HS-27A (cell line): Measurements from ENCODE around the gene CALML3.
"Not testable (repeated sequence)": the region's sequence is repeated elsewhere in the genome, so short reads cannot be mapped to it uniquely, and the experiment has no call there.

ENCODE experiments used
- DNase-seq: peaks from one replicate; pipeline ENCODE4 v3.0.0-alpha.2; 2012; ENCODE audit warnings: low read depth, missing footprints

The CALML3 gene

DNA sequence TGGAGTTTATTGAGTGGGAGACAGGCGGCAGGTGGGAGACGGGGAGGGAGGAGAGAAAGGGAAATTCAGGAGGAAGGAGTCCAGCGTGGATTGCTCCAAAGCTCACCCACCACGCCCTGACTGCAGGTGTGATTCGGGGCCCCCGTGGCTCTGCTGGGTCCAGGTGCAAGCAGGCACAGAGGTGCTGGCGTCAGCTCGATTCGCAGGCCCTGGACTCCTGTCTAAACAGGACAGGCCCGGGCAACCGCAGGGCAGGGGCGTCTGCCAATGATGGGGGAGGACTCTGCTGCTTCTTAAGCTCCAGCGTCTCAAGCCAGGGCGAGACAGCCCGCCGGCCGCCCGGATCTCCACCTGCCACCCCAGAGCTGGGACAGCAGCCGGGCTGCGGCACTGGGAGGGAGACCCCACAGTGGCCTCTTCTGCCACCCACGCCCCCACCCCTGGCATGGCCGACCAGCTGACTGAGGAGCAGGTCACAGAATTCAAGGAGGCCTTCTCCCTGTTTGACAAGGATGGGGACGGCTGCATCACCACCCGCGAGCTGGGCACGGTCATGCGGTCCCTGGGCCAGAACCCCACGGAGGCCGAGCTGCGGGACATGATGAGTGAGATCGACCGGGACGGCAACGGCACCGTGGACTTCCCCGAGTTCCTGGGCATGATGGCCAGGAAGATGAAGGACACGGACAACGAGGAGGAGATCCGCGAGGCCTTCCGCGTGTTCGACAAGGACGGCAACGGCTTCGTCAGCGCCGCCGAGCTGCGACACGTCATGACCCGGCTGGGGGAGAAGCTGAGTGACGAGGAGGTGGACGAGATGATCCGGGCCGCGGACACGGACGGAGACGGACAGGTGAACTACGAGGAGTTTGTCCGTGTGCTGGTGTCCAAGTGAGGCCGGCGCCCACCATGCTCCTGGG lies at the start of gene CALML3:
Gene CALML3 (plus strand): TSS at position 321 of the 920 bp plus-strand sequence. CDS start 125 bp downstream, at position 446.
- DNase-seq = no peak

DNA sequence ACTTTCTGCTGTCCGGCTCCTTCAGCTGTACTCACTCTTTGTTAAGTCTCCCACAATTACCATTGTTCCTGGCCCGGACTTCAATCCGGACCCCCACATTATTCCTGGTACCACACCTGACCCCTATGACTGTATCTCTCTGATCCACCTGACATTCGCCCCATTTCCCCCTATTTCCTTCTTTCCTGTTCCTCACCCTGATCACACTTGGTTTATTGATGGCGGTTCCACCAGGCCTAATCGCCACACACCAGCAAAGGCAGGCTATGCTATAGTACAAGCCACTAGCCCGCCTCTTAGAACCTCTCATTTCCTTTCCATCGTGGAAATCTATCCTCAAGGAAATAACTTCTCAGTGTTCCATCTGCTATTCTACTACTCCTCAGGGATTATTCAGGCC lies 49.7 kb upstream of the CALML3 start:
- DNase-seq = not testable (repeated sequence)

DNA sequence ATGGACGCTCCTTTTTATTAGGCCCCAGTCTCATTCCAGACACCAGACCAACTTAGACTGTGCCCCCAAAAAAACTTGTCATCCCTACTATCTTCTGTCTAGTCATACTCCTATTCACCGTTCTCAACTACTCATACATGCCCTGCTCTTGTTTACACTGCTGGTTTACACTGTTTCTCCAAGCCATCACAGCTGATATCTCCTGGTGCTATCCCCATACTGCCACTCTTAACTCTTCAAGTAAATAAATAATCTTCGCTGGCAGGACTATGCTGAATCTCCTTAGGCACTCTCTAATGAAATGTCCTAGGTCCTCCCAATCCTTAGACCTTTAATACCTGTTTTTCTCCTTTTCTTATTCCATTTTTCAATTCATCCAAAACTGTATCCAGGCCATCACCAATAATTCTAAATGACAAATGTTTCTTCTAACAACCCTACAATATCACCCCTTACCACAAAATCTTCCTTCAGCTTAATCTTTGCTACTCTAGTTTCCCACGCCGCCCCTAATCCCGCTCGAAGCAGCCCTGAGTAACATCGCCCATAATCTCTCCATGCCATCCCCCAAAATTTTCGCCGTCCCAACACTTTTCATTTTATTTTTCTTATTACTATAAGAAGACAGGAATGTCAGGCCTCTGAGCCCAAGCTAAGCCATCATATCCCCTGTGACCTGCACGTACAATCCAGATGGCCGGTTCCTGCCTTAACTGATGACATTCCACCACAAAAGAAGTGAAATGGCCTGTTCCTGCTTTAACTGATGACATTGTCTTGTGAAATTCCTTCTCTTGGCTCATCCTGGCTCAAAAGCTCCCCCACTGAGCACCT lies 48.6 kb upstream of the CALML3 start:
- DNase-seq = not testable (repeated sequence)

DNA sequence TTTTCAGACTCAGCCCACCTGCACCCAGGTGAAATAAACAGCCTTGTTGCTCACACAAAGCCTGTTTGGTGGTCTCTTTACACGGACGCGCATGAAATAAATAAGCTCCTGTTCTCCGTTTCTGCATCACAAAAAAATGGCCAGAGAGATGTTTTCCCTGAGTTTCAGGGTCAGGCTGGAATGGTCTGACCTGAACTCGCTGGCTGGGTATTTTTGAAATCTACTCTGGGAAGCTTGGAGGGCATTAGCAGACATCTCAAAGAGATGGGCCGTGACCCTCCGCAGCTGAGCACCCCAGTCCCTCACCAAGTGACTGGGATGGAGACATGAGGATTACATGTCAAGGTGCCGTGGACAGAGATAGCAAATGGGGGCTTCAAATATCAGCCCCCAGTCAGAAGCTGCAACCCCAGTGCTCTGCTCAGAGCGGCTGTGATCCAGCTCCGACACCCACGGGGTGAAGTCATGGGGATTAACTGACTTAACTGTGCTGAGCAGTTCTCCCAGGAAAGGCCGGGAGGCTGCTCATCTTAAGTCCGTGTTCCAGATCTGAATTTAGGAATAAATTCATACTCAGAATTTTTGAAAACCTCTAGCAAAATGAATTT lies 47.7 kb upstream of the CALML3 start:
- no peak for DNase-seq

DNA sequence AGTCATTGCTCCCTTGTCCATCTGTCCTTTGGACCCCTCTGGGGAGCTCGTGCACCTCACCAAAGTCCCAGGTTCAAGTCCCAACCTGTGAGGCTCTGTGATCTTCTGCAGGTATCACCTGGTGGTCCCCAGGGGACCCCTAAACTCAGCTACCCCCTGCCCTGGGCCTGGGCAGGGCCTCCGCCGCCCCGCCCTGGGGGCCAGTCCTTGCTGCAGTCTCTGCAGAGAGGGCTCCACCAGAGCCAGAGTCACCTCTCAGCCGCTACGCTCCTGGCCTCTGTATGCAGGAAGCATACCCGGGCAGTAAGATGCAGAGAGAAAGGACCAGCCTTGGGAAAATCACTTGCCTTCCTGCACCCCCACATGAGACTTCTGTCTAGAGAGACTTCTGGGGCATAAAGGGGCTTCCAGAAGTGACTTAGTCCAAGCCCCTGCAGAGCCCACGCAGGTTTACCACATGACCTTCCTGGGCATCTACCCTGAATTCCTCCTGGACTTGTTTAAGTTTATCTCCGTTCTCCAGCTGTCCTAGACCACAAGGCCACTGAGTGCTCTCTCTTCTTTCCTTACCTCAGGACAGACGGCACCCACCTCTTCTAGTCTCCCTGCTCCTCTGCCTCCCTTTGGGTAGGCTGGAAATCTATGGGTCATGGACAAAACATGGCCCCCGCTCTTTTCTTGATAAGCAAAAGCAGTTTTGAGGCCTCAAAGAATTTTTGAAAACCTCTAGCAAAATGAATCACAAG lies 46.6 kb upstream of the CALML3 start:
- DNase-seq = no peak

GRCh38 chr10:5478694-5479305 lies 46.0 kb upstream of the CALML3 start:
- DNase-seq = no peak

- no peak for DNase-seq
Measured at GRCh38 chr10:5479481-5480161, 45.1 kb upstream of the CALML3 start.

DNA sequence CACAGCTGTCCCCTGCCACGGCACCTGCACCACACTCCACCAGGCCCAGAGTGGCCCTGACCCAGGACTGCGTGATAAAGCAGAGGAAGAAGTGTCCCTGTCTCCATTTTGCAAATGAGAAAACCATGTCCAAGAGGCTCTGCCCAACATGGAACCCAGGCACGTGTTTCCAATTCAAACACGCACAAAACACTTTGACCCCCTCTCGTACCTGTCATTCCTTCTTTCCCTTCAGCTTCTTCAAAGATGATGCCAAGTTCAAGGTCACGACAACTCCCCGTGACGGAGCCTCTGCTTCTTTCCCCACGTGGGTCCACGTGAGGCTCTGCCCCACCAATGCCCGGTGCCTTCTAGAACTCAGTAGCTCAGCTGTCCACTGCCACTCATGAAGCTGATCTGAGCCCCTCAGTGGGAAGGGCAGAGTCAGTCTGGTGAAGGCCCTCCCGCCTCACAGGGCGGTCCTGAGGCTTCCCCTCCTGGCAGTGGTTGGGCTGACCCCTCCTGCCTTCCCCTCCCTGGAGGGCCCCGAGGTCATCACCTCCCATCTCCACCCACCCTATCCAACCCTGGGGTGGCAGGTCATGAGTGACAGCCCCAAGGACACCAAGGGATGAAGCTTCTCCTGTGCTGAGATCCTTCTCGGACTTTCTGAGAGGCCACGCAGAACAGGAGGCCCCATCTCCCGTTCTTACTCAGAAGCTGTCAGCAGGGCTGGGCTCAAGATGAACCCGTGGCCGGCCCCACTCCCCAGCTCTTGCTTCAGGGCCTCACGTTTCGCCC lies 44.4 kb upstream of the CALML3 start:
- no peak for DNase-seq

DNA sequence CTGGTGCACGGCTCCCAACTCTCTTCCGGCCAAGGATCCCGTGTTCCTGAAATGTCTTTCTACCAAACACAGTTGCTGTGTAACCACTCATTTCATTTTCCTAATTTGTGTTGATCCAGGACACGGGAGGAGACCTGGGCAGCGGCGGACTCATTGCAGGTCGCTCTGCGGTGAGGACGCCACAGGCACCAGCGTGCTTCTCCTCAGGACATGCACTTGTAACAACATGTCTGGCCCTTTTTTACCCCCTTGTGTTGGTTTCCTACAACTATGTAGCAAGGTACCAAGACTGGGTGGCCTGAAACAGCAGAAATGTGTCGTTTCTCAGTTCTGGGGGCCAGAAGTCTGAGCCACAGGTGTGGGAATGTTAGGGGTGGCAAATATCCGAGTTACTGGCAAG lies 43.6 kb upstream of the CALML3 start:
- DNase-seq = no peak

DNA sequence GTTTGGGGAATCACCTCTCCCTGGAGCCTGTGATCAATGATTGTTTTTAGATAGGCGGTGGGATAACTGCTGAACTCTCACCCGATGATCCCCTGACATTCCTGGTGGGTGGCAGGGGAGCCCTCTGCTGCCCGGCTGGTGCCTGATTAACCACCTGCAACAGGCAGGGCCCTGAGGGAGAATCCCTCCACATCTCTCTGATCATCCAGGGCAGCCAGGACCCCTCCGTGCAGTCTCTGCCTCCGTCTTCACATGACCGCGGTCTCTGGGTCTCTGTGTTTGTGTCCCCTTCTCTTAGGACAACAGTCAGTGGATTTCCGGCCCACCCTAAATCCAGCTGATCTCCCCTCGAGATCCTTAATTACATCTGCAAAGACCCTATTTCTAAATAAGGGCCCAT lies 42.7 kb upstream of the CALML3 start:
- DNase-seq = no peak

GRCh38 chr10:5484205-5484604 lies 40.6 kb upstream of the CALML3 start:
- no peak for DNase-seq

DNA sequence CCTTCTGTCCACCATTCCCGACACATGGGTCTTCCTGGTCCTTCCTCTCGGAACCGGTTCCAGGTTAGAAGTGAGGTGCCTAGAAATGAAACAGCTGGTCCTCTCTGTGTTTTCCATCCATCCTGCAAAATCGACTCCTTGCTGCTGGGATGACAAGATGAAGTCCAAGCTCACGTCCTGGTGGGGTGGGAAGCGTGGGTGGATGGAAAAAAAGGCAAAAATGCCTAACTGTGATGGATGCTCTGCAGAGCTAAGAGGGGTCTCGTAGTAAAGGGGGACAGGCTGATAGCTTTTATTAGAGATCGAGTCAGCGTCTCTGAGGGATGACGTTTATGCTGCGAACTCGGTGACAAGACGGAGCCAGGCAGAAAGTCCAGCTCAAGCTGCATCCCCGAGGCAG lies 39.5 kb upstream of the CALML3 start:
- DNase-seq = no peak

DNA sequence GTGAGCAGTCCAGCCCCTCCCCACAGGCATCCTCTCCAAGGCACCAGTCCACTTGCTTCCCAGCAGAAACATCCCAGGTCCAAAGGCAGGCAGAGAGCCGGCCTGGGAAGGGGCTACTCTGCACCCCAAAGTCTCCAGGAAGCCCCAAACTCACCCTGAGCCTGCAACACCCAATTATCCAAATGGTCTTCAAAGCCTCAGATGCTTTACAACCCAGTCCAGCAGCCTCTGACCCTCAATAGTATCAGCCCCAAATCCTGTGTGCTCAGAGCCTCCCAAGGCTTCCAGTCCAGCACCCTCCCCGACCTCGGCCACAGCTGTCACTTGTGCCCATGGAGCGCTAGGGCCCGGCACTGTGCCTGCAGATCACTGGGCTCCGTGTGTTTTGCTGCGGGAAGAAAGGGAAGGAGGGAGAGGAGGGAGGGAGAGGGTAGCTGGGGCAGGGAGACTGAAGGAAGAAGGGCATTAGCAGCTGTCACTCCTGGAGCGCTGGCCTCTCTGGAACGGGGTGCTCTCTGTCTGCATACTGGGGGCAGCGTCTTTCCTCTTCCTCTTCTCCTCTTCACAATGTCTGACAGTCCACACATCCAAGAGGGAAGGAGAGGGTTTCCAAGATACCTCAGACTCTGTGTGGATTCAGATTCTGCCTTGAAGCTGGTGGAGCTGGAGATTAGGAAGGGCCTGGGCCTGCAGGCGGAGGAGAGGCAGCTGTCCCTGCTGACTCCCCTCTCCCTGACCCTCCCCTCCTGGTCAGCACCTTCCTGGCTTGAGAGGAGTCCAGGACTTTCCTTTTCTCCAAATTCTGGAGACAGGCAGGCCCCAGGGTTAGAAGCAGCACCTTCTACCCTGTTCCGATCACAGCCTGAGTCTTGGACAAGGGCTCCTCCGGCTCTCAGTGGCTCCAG lies 38.6 kb upstream of the CALML3 start:
- DNase-seq = no peak

DNA sequence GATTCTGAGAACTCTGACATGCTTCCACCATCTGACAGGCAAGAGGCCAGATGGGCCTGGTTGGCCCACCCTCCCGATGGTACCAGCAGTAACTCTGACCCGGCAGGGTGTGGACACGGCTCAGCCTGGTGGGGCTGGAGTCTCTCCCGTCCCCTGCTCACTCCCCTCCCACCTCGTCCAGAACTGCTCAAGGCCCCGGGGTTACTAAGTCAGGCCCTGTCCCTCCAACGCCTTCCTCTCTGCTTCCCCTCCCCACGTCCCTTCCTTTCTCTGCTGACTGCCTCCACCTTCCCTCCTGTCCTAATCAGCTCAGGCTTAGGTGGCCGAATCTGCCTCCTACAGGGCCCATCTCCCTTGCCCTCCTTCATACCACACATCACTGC lies 37.9 kb upstream of the CALML3 start:
- DNase-seq = no peak

- DNase-seq = no peak
Measured at GRCh38 chr10:5488272-5489161, 36.2 kb upstream of the CALML3 start.

GRCh38 chr10:5490032-5490431 lies 34.7 kb upstream of the CALML3 start:
- no peak for DNase-seq

- DNase-seq = no peak
Measured at GRCh38 chr10:5490698-5491464, 33.9 kb upstream of the CALML3 start.
